K562 (cell line): ENCODE data around the gene RGL2. TPM values are rescaled to one million over a fixed set of nuclear protein-coding genes. Genes with fewer than 3 reads are reported as not detected.

Experiments used
- CBX2 ChIP-seq: fragments of 200-600 bp; sonication (generic); IDR thresholded peaks from one replicate; pipeline ENCODE4 v1.6.1; 2012; ENCODE audit warnings: mild to moderate bottlenecking, low read length, inconsistent platforms; ENCODE audit not compliant: insufficient read depth, poor library complexity, severe bottlenecking
- DDX20 ChIP-seq: fragments of 450-650 bp; IDR thresholded peaks from 2 replicates; pipeline ENCODE4 v1.6.1; 2016; ENCODE audit warnings: missing genetic modification characterization, low read depth, mild to moderate bottlenecking, missing compliant biosample characterization, moderate library complexity
- ERF ChIP-seq: fragments of 450-650 bp; formaldehyde crosslinking; IDR thresholded peaks from 2 replicates; pipeline ENCODE4 v1.4.0; 2020; ENCODE audit warnings: mild to moderate bottlenecking, mixed read lengths
- FOSL1 ChIP-seq: fragments of 200-800 bp; sonication (Bioruptor generic); conservative IDR thresholded peaks from 2 replicates; pipeline ENCODE4 v1.6.1; 2016; ENCODE audit warnings: missing genetic modification characterization, missing compliant biosample characterization
- NFXL1 ChIP-seq: fragments of 450-650 bp; formaldehyde crosslinking; IDR thresholded peaks from 2 replicates; pipeline ENCODE4 v1.4.0; 2021; ENCODE audit warnings: mild to moderate bottlenecking
- OTX1 ChIP-seq: fragments of 450-650 bp; formaldehyde crosslinking; IDR thresholded peaks from 2 replicates; pipeline ENCODE4 v1.4.0; 2022; ENCODE audit warnings: mild to moderate bottlenecking
- POLR2AphosphoS2 ChIP-seq: IDR thresholded peaks from 2 replicates; pipeline ENCODE4 v1.6.1; 2012; ENCODE audit warnings: low read length, improper control_type of control experiment
- POLR2G ChIP-seq: fragments of 200-400 bp; formaldehyde crosslinking; IDR thresholded peaks from 2 replicates; pipeline ENCODE4 v1.6.1; 2017; ENCODE audit warnings: low read depth, mild to moderate bottlenecking, antibody characterized with exemption, low read length, moderate library complexity
- PRPF4 ChIP-seq: fragments of 200-400 bp; formaldehyde crosslinking; IDR thresholded peaks from one replicate; pipeline ENCODE4 v1.6.1; 2017; ENCODE audit warnings: low read length, low read depth, mild to moderate bottlenecking; ENCODE audit not compliant: insufficient read depth, poor library complexity, severe bottlenecking
- RBM39 ChIP-seq: fragments of 200-400 bp; formaldehyde crosslinking; optimal IDR thresholded peaks from 2 replicates; pipeline ENCODE3; 2018; ENCODE audit warnings: low read depth, low read length
- SNRNP70 ChIP-seq: fragments of 200-400 bp; formaldehyde crosslinking; optimal IDR thresholded peaks from 2 replicates; pipeline ENCODE3; 2017; ENCODE audit warnings: low read depth, low read length
- STAG1 ChIP-seq: sonication (generic); formaldehyde crosslinking; IDR thresholded peaks from 2 replicates; pipeline ENCODE4 v1.5.0; 2020; ENCODE audit warnings: missing genetic modification reagents, borderline replicate concordance
- TARDBP ChIP-seq: fragments of 450-650 bp; IDR thresholded peaks from 2 replicates; pipeline ENCODE4 v1.6.1; 2016
- ZNF146 ChIP-seq: IDR thresholded peaks from one replicate; pipeline ENCODE4 v1.6.1; 2018; ENCODE audit warnings: missing compliant biosample characterization; ENCODE audit not compliant: unreplicated experiment
- ZNF175 ChIP-seq: fragments of 200-800 bp; sonication (Bioruptor generic); IDR thresholded peaks from 2 replicates; pipeline ENCODE4 v1.6.1; 2016; ENCODE audit warnings: low read depth, mild to moderate bottlenecking, missing genetic modification characterization, missing compliant biosample characterization
- polyA plus RNA-seq, 8 experiments: library from polyadenylated mRNA; depleted of rRNA in 4 of 8; stranded (reverse) in 5 of 8; unstranded in 3 of 8; fragments of >200 nt; fragmentation: Nextera tagmentation in 2 of 8; fragmentation: Illumina TruSeq in 1 of 8; extraction: Ambion mirVana in 2 of 8; extraction: Trizol in 1 of 8; gene quantifications; 2 replicates each; pipeline versions ENCODE4 v1.2.1 to v1.2.3, GENCODE V29; 2011 to 2014; ENCODE audit warnings: inconsistent platforms in 1 of 8, missing spikeins in 1 of 8
- total RNA-seq, 7 experiments: library from RNA; depleted of rRNA in 6 of 7; stranded (reverse); fragments of >200 nt in 6 of 7; fragmentation: Illumina TruSeq in 2 of 7; extraction: Trizol in 2 of 7; gene quantifications; 2 replicates each; pipeline versions ENCODE4 v1.2.1 to v1.2.3, GENCODE V29; 2011 to 2021; ENCODE audit warnings: low replicate concordance in 1 of 7
- TF ChIP-seq, protein P1 (sequence below): fragments of 250-450 bp; sonication (Bioruptor Pico); IDR thresholded peaks from 2 replicates; pipeline ENCODE4 v1.4.0; 2020; ENCODE audit warnings: mild to moderate bottlenecking, moderate library complexity
- TF ChIP-seq, protein P2 (sequence below): fragments of 450-650 bp; IDR thresholded peaks from one replicate; pipeline ENCODE4 v1.6.1; 2018; ENCODE audit warnings: mild to moderate bottlenecking, moderate library complexity; ENCODE audit not compliant: partially characterized antibody
- TF ChIP-seq, protein P3 (sequence below): sonication (generic); formaldehyde crosslinking; IDR thresholded peaks from 2 replicates; pipeline ENCODE4 v1.8.1; 2023; ENCODE audit warnings: mild to moderate bottlenecking, missing genetic modification reagents
- TF ChIP-seq, protein P4 (sequence below): IDR thresholded peaks from 2 replicates; pipeline ENCODE4 v1.6.1; 2014; ENCODE audit warnings: antibody characterized with exemption

RGL2 gene
- total and polyA plus RNA-seq, 9 of the 15 experiments (the other 6 are each of a cell fraction or from before 2014, with no cell fraction given), result 1.8 to 57.1 (median 19.5) TPM

DNA sequence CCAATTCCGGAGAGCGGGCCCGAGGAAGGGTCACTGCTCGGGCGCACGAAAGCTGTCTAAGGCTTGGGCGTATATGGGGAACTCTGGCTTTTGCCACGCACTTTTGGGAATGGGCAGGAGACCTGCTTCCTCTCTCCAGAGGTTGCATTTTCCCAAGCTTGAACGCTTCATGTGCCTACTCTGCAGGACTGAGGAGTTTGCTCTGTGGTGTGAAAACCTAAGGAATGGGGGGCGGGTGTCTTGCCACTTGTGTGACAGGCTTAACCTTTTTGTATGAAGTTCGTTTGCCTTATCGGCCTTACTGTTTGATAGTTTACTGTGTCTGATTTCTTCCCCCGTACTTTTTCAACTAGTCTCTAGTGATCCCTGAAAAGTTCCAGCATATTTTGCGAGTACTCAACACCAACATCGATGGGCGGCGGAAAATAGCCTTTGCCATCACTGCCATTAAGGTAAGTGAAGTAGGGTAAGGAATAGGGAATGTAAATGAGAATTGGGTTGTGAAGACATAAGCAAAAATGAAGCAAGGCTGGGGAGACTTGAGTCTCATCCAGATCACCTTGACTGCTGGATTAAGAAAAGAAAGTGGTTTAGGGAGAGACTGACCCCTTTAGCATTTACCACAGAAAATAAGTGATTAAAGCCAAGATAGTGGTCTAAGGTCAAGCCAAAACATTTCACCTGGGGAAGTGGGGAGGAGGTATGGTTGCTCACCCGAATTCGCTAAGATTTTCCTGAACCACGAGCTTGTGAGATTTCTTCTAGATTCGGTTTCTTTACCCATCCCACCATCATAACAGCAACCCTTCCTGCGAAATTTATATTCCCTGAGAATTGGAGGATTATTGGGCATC lies 26.2 kb downstream of the RGL2 start (continued):
- TF ChIP-seq, protein P1, sequence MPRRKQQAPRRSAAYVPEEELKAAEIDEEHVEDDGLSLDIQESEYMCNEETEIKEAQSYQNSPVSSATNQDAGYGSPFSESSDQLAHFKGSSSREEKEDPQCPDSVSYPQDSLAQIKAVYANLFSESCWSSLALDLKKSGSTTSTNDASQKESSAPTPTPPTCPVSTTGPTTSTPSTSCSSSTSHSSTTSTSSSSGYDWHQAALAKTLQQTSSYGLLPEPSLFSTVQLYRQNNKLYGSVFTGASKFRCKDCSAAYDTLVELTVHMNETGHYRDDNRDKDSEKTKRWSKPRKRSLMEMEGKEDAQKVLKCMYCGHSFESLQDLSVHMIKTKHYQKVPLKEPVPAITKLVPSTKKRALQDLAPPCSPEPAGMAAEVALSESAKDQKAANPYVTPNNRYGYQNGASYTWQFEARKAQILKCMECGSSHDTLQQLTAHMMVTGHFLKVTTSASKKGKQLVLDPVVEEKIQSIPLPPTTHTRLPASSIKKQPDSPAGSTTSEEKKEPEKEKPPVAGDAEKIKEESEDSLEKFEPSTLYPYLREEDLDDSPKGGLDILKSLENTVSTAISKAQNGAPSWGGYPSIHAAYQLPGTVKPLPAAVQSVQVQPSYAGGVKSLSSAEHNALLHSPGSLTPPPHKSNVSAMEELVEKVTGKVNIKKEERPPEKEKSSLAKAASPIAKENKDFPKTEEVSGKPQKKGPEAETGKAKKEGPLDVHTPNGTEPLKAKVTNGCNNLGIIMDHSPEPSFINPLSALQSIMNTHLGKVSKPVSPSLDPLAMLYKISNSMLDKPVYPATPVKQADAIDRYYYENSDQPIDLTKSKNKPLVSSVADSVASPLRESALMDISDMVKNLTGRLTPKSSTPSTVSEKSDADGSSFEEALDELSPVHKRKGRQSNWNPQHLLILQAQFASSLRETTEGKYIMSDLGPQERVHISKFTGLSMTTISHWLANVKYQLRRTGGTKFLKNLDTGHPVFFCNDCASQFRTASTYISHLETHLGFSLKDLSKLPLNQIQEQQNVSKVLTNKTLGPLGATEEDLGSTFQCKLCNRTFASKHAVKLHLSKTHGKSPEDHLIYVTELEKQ (CRISPR knock-in tag), result no peak
- TF ChIP-seq ZNF175 (CRISPR knock-in tag), result no peak
- no peak for TF ChIP-seq ZNF146
- TF ChIP-seq, protein P2, sequence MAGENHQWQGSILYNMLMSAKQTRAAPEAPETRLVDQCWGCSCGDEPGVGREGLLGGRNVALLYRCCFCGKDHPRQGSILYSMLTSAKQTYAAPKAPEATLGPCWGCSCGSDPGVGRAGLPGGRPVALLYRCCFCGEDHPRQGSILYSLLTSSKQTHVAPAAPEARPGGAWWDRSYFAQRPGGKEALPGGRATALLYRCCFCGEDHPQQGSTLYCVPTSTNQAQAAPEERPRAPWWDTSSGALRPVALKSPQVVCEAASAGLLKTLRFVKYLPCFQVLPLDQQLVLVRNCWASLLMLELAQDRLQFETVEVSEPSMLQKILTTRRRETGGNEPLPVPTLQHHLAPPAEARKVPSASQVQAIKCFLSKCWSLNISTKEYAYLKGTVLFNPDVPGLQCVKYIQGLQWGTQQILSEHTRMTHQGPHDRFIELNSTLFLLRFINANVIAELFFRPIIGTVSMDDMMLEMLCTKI, result no peak
- TF ChIP-seq PRPF4, result no peak
- TF ChIP-seq TARDBP, result no peak
- TF ChIP-seq SNRNP70, result peak; percentile 95
- peak; percentile 5; the same call in 1 of the 2 replicates for TF ChIP-seq POLR2G
- TF ChIP-seq, protein P3, sequence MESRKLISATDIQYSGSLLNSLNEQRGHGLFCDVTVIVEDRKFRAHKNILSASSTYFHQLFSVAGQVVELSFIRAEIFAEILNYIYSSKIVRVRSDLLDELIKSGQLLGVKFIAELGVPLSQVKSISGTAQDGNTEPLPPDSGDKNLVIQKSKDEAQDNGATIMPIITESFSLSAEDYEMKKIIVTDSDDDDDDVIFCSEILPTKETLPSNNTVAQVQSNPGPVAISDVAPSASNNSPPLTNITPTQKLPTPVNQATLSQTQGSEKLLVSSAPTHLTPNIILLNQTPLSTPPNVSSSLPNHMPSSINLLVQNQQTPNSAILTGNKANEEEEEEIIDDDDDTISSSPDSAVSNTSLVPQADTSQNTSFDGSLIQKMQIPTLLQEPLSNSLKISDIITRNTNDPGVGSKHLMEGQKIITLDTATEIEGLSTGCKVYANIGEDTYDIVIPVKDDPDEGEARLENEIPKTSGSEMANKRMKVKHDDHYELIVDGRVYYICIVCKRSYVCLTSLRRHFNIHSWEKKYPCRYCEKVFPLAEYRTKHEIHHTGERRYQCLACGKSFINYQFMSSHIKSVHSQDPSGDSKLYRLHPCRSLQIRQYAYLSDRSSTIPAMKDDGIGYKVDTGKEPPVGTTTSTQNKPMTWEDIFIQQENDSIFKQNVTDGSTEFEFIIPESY (CRISPR knock-in tag), result no peak; the same call in 1 of the 2 replicates
- no peak for TF ChIP-seq CBX2
- TF ChIP-seq, protein P4, sequence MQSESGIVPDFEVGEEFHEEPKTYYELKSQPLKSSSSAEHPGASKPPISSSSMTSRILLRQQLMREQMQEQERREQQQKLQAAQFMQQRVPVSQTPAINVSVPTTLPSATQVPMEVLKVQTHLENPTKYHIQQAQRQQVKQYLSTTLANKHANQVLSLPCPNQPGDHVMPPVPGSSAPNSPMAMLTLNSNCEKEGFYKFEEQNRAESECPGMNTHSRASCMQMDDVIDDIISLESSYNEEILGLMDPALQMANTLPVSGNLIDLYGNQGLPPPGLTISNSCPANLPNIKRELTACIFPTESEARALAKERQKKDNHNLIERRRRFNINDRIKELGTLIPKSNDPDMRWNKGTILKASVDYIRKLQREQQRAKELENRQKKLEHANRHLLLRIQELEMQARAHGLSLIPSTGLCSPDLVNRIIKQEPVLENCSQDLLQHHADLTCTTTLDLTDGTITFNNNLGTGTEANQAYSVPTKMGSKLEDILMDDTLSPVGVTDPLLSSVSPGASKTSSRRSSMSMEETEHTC, result no peak
- TF ChIP-seq ERF (CRISPR knock-in tag), result no peak
- TF ChIP-seq OTX1 (CRISPR knock-in tag), result no peak
- TF ChIP-seq DDX20 (tag), result no peak
- TF ChIP-seq STAG1 (CRISPR knock-in tag), result no peak
- peak; percentile 91 for TF ChIP-seq RBM39
- TF ChIP-seq FOSL1 (tag), result no peak
- no peak for TF ChIP-seq NFXL1 (CRISPR knock-in tag)
- TF ChIP-seq POLR2AphosphoS2, result no peak
